Measurements from ENCODE around the gene ASAP2. TPM values are rescaled to one million over a fixed set of nuclear protein-coding genes. Genes with fewer than 3 reads are reported as not detected.

Gene ASAP2
- total RNA-seq, 1 experiment from 2014 or later = 12.6 TPM

GRCh38 chr2:9378433-9379390, 172.1 kb downstream of the ASAP2 start:
- Histone ChIP-seq H2BK20ac (ENCODE audit: low read depth, low read length, poor library complexity, severe bottlenecking) (no peak overlapping the region), H2BK15ac (ENCODE audit: low read depth, low read length) (no peak overlapping the region), H4K8ac (replicated peaks; ENCODE audit: insufficient read length, low read depth, low read length) (no peak overlapping the region), H2AK5ac (ENCODE audit: insufficient read length, low read length) (no peak overlapping the region), H3K4ac (ENCODE audit: low read depth, low read length) (no peak overlapping the region), H3K23ac (ENCODE audit: insufficient read length, low read depth, low read length) (no peak overlapping the region), H2BK5ac (ENCODE audit: insufficient read length, low read length) (no peak overlapping the region), H3K4me1 (ENCODE audit: insufficient read depth, low read length) (peaks cover 6% of the 10 kb centered on the region; the same call in 1 of the 2 replicates), H3K18ac (ENCODE audit: insufficient read length, low read depth, low read length) (no peak overlapping the region), H3T11ph (ENCODE audit: low read length) (no peak overlapping the region), H2BK12ac (ENCODE audit: insufficient read length, low read depth, low read length) (no peak overlapping the region), H4K91ac (ENCODE audit: insufficient read length, low read depth, low read length) (no peak overlapping the region), H2AFZ (ENCODE audit: low read length) (no peak overlapping the region), H4K5ac (ENCODE audit: insufficient read length, low read depth, low read length) (no peak overlapping the region), H3K27ac (ENCODE audit: insufficient read length, low read depth, low read length) (no peak overlapping the region), H3K23me2 (ENCODE audit: insufficient read length, low read depth, low read length, poor library complexity, severe bottlenecking) (no peaks in the 10 kb centered on the region), H3K79me1 (ENCODE audit: insufficient read depth, low read depth, low read length, poor library complexity, severe bottlenecking) (no peaks in the 10 kb centered on the region), H3K4me2 (ENCODE audit: insufficient read depth, insufficient read length, low read length) (no peak overlapping the region), H2BK120ac (ENCODE audit: low read depth, low read length, poor library complexity, severe bottlenecking) (no peak overlapping the region), H3K14ac (ENCODE audit: insufficient read depth, low read length) (no peak overlapping the region), H3K9ac (ENCODE audit: extremely low read depth, insufficient read length, low read length) (no peak overlapping the region), H4K20me1 (ENCODE audit: control insufficient read depth, insufficient read depth, insufficient read length) (no peaks in the 10 kb centered on the region), H3K27me3 (ENCODE audit: insufficient read depth, low read length) (no peaks in the 10 kb centered on the region), H3K79me2 (ENCODE audit: insufficient read depth, low read length) (no peaks in the 10 kb centered on the region), H3K9me3 (ENCODE audit: control insufficient read depth, low read depth, low read length) (no peaks in the 10 kb centered on the region), H3K56ac (ENCODE audit: insufficient read length, low read depth, low read length) (no peak overlapping the region)
- Mint-ChIP-seq H3K9me3 (no peaks in the 10 kb centered on the region), H3K4me3 (no peak overlapping the region), H3K36me3 (ENCODE audit: insufficient read depth in 1 of 3, low read depth in 3 of 3) (peaks cover 24 to 47% (median 41%) of the 10 kb centered on the region in 3 experiments), H3K4me1 (peaks cover 7 to 12% of the 10 kb centered on the region in 2 experiments; a peak in 2 of 4 replicates), H3K27ac (peak overlapping the region in 2 of 3 experiments; percentile 55 to 68; a peak in 4 of 7 replicates), H3K27me3 (ENCODE audit: low read depth) (no peaks in the 10 kb centered on the region)
- DNase-seq = peak; percentile 52
- TF ChIP-seq CTCF (conservative IDR thresholded peaks at IDR 0.05) = no peak
- WGBS (ENCODE audit: extremely low coverage, insufficient read length, low lambda C conversion rate) = no CpG with 5 or more reads among the region's 30 CpGs

Data from H9 (cell line).